ENCODE measurements around the gene FAM120C.

The FAM120C gene

GRCh38 chrX:54087661-54088060 lies 95.4 kb downstream of the FAM120C start:
- no peak overlapping the region for H3K27ac ChIP-seq (replicated peaks)
- no peak for TF ChIP-seq POLR2AphosphoS5 (IDR thresholded peaks at IDR 0.05; ENCODE audit: low read depth)
- no peak for TF ChIP-seq SPI1 (IDR thresholded peaks at IDR 0.05; ENCODE audit: borderline replicate concordance, low read depth)
- TF ChIP-seq REST (IDR thresholded peaks at IDR 0.05; ENCODE audit: insufficient replicate concordance, low read depth) = no peak
- no peak for TF ChIP-seq CTCF (IDR thresholded peaks at IDR 0.05; ENCODE audit: insufficient read depth, low read length)
- TF ChIP-seq GABPA (IDR thresholded peaks at IDR 0.05; ENCODE audit: low read depth) = no peak
- no peaks in the 10 kb centered on the region for H3K27me3 ChIP-seq (ENCODE audit: insufficient read depth, poor library complexity, severe bottlenecking)
- H3K4me3 ChIP-seq (replicated peaks; ENCODE audit: insufficient read depth, low read length) = no peak overlapping the region
- DNase-seq (ENCODE audit: low read depth in 1 of 2, low spot score in 1 of 2) = no peak

- DNase-seq (ENCODE audit: low read depth in 1 of 2, low spot score in 1 of 2) = no peak
- H3K27ac ChIP-seq (replicated peaks) = no peak overlapping the region
- no peak overlapping the region for H3K4me3 ChIP-seq (replicated peaks; ENCODE audit: insufficient read depth, low read length)
- TF ChIP-seq SPI1 (IDR thresholded peaks at IDR 0.05; ENCODE audit: borderline replicate concordance, low read depth) = no peak
- TF ChIP-seq GABPA (IDR thresholded peaks at IDR 0.05; ENCODE audit: low read depth) = no peak
- H3K27me3 ChIP-seq (ENCODE audit: insufficient read depth, poor library complexity, severe bottlenecking) = no peaks in the 10 kb centered on the region
These were observed 97.4 kb downstream of the FAM120C start for GRCh38 chrX:54085666-54086065.

DNA sequence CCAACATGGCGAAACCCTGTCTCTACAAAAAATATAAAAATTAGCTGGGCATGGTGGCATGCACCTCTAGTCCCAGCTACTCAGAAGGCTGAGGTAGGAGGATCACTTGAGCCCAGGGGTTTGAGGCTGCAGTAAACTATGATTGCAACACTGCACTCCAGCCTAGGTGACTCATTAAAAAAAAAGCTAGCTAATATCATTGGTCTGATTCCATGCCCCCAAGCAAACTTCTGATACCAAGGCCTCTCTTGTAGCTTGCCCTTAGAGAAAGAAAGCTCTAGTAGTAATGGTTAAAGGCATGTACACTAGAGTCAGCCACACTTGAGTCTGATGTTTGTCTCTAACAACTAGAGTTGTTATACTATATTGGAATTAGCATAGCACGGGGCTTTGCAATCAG lies 106.2 kb downstream of the FAM120C start:
- Histone ChIP-seq H3K4me3 (replicated peaks; ENCODE audit: insufficient read depth, low read length) (no peak overlapping the region), H3K27me3 (ENCODE audit: insufficient read depth, poor library complexity, severe bottlenecking) (no peaks in the 10 kb centered on the region), H3K27ac (replicated peaks) (no peak overlapping the region)
- TF ChIP-seq REST (IDR thresholded peaks at IDR 0.05; ENCODE audit: insufficient replicate concordance, low read depth) = no peak
- TF ChIP-seq CTCF (IDR thresholded peaks at IDR 0.05; ENCODE audit: insufficient read depth, low read length) = no peak
- no peak for TF ChIP-seq GABPA (IDR thresholded peaks at IDR 0.05; ENCODE audit: low read depth)
- no peak for TF ChIP-seq SPI1 (IDR thresholded peaks at IDR 0.05; ENCODE audit: borderline replicate concordance, low read depth)
- no peak for TF ChIP-seq POLR2AphosphoS5 (IDR thresholded peaks at IDR 0.05; ENCODE audit: low read depth)
- no peak for DNase-seq (ENCODE audit: low read depth in 1 of 2, low spot score in 1 of 2)

- Histone ChIP-seq H3K4me3 (replicated peaks; ENCODE audit: insufficient read depth, low read length) (no peak overlapping the region), H3K27ac (replicated peaks) (no peak overlapping the region), H3K27me3 (ENCODE audit: insufficient read depth, poor library complexity, severe bottlenecking) (no peaks in the 10 kb centered on the region)
- no peak for DNase-seq (ENCODE audit: low read depth in 1 of 2, low spot score in 1 of 2)
- no peak for TF ChIP-seq POLR2AphosphoS5 (IDR thresholded peaks at IDR 0.05; ENCODE audit: low read depth)
- TF ChIP-seq REST (IDR thresholded peaks at IDR 0.05; ENCODE audit: insufficient replicate concordance, low read depth) = no peak
- TF ChIP-seq GABPA (IDR thresholded peaks at IDR 0.05; ENCODE audit: low read depth) = no peak
- no peak for TF ChIP-seq CTCF (IDR thresholded peaks at IDR 0.05; ENCODE audit: insufficient read depth, low read length)
- no peak for TF ChIP-seq SPI1 (IDR thresholded peaks at IDR 0.05; ENCODE audit: borderline replicate concordance, low read depth)
These were observed 108.2 kb downstream of the FAM120C start for GRCh38 chrX:54074826-54075225.
